IPS-15b (cell line): ENCODE data around the gene TRIM72.

Experiments
- H3K27me3 ChIP-seq: one replicate; pipeline ENCODE4 v1.6.1; 2013; ENCODE audit warnings: low read length; ENCODE audit not compliant: control insufficient read depth, insufficient read depth
- H3K36me3 ChIP-seq: one replicate; pipeline ENCODE4 v1.6.1; 2013; ENCODE audit warnings: low read length; ENCODE audit not compliant: control insufficient read depth, insufficient read depth
- H3K4me1 ChIP-seq: one replicate; pipeline ENCODE4 v1.6.1; 2013; ENCODE audit warnings: mild to moderate bottlenecking, low read length; ENCODE audit not compliant: control insufficient read depth, insufficient read depth
- H3K4me3 ChIP-seq: one replicate; pipeline ENCODE4 v1.5.1; 2013; ENCODE audit warnings: low read depth, low read length
- H3K9ac ChIP-seq: one replicate; pipeline ENCODE4 v1.6.1; 2013; ENCODE audit warnings: low read depth, mild to moderate bottlenecking, low read length
- H3K9me3 ChIP-seq: one replicate; pipeline ENCODE4 v1.6.1; 2013; ENCODE audit warnings: mild to moderate bottlenecking, low read length; ENCODE audit not compliant: control insufficient read depth, insufficient read depth

The TRIM72 gene

GRCh38 chr16:31184888-31185287 is 29.0 kb upstream of the TRIM72 start:
- no peaks in the 10 kb centered on the region for H3K9me3 ChIP-seq
- H3K4me1 ChIP-seq = peaks cover 3% of the 10 kb centered on the region
- no peak overlapping the region for H3K4me3 ChIP-seq
- H3K27me3 ChIP-seq = no peaks in the 10 kb centered on the region
- peaks cover 74% of the 10 kb centered on the region for H3K36me3 ChIP-seq
- H3K9ac ChIP-seq = no peak overlapping the region

- Histone ChIP-seq H3K4me1 (peaks cover 3% of the 10 kb centered on the region), H3K36me3 (peaks cover 79% of the 10 kb centered on the region), H3K9ac (no peak overlapping the region), H3K27me3 (no peaks in the 10 kb centered on the region), H3K4me3 (no peak overlapping the region), H3K9me3 (no peaks in the 10 kb centered on the region)
These were observed 28.6 kb upstream of the TRIM72 start for GRCh38 chr16:31185339-31185738.

GRCh38 chr16:31186176-31186575 is 27.7 kb upstream of the TRIM72 start:
- no peak overlapping the region for H3K4me3 ChIP-seq
- no peaks in the 10 kb centered on the region for H3K9me3 ChIP-seq
- peaks cover 86% of the 10 kb centered on the region for H3K36me3 ChIP-seq
- H3K9ac ChIP-seq = no peak overlapping the region
- H3K27me3 ChIP-seq = no peaks in the 10 kb centered on the region
- peaks cover 3% of the 10 kb centered on the region for H3K4me1 ChIP-seq

GRCh38 chr16:31186930-31187807 is 26.8 kb upstream of the TRIM72 start:
- peaks cover 3% of the 10 kb centered on the region for H3K4me1 ChIP-seq
- no peaks in the 10 kb centered on the region for H3K27me3 ChIP-seq
- H3K36me3 ChIP-seq = peaks cover 96% of the 10 kb centered on the region
- H3K9me3 ChIP-seq = no peaks in the 10 kb centered on the region
- H3K4me3 ChIP-seq = no peak overlapping the region
- H3K9ac ChIP-seq = no peak overlapping the region

GRCh38 chr16:31187808-31188189 is 26.1 kb upstream of the TRIM72 start:
- Histone ChIP-seq H3K27me3 (no peaks in the 10 kb centered on the region), H3K9ac (no peak overlapping the region), H3K4me3 (no peak overlapping the region), H3K36me3 (peaks cover 97% of the 10 kb centered on the region), H3K4me1 (no peaks in the 10 kb centered on the region), H3K9me3 (no peaks in the 10 kb centered on the region)

GRCh38 chr16:31188450-31189411 is 25.2 kb upstream of the TRIM72 start:
- no peak overlapping the region for H3K9ac ChIP-seq
- H3K27me3 ChIP-seq = no peaks in the 10 kb centered on the region
- no peak overlapping the region for H3K4me3 ChIP-seq
- no peaks in the 10 kb centered on the region for H3K9me3 ChIP-seq
- H3K4me1 ChIP-seq = no peaks in the 10 kb centered on the region
- H3K36me3 ChIP-seq = peaks cover 96% of the 10 kb centered on the region

GRCh38 chr16:31189412-31189778 is 24.5 kb upstream of the TRIM72 start:
- Histone ChIP-seq H3K4me3 (no peak overlapping the region), H3K9ac (no peak overlapping the region), H3K4me1 (no peaks in the 10 kb centered on the region), H3K9me3 (no peaks in the 10 kb centered on the region), H3K36me3 (peaks cover 96% of the 10 kb centered on the region), H3K27me3 (no peaks in the 10 kb centered on the region)

GRCh38 chr16:31190061-31190460 is 23.9 kb upstream of the TRIM72 start:
- Histone ChIP-seq H3K9ac (no peak overlapping the region), H3K4me1 (no peaks in the 10 kb centered on the region), H3K27me3 (no peaks in the 10 kb centered on the region), H3K36me3 (peaks cover 95% of the 10 kb centered on the region), H3K4me3 (no peak overlapping the region), H3K9me3 (no peaks in the 10 kb centered on the region)

- H3K4me1 ChIP-seq = no peaks in the 10 kb centered on the region
- H3K4me3 ChIP-seq = no peak overlapping the region
- peaks cover 94% of the 10 kb centered on the region for H3K36me3 ChIP-seq
- no peaks in the 10 kb centered on the region for H3K27me3 ChIP-seq
- no peaks in the 10 kb centered on the region for H3K9me3 ChIP-seq
- no peak overlapping the region for H3K9ac ChIP-seq
These were observed 23.0 kb upstream of the TRIM72 start for GRCh38 chr16:31190818-31191444.

GRCh38 chr16:31191697-31192428 is 22.1 kb upstream of the TRIM72 start:
- H3K4me3 ChIP-seq = no peak overlapping the region
- peaks cover 92% of the 10 kb centered on the region for H3K36me3 ChIP-seq
- no peaks in the 10 kb centered on the region for H3K4me1 ChIP-seq
- no peak overlapping the region for H3K9ac ChIP-seq
- no peaks in the 10 kb centered on the region for H3K27me3 ChIP-seq
- H3K9me3 ChIP-seq = no peaks in the 10 kb centered on the region
